ENCODE measurements around the gene PHLDB2.

GRCh38 chr3:111986800-111987199 lies 127.7 kb downstream of the PHLDB2 start:
- no peak for TF ChIP-seq ZFP3 (CRISPR knock-in tag; IDR thresholded peaks at IDR 0.05)
- no peak for TF ChIP-seq CREB5 (CRISPR knock-in tag; IDR thresholded peaks at IDR 0.05; ENCODE audit: low read depth)
- no peak for TF ChIP-seq PATZ1 (CRISPR knock-in tag; IDR thresholded peaks at IDR 0.05; ENCODE audit: borderline replicate concordance)
- no peak for TF ChIP-seq BACH2 (CRISPR knock-in tag; IDR thresholded peaks at IDR 0.05; ENCODE audit: borderline replicate concordance)
- TF ChIP-seq ARNTL (CRISPR knock-in tag; IDR thresholded peaks at IDR 0.05; ENCODE audit: borderline replicate concordance, low read depth) = no peak
- TF ChIP-seq SNAI2 (CRISPR knock-in tag; IDR thresholded peaks at IDR 0.05) = no peak
- no peak for TF ChIP-seq ZFP30 (CRISPR knock-in tag; IDR thresholded peaks at IDR 0.05)
